Measurements from ENCODE around the gene STEAP1B. TPM values are rescaled to one million over a fixed set of nuclear protein-coding genes. Genes with fewer than 3 reads are reported as not detected.

Gene STEAP1B
- total RNA-seq, 1 donor from 2014 or later: 0.17 TPM

DNA sequence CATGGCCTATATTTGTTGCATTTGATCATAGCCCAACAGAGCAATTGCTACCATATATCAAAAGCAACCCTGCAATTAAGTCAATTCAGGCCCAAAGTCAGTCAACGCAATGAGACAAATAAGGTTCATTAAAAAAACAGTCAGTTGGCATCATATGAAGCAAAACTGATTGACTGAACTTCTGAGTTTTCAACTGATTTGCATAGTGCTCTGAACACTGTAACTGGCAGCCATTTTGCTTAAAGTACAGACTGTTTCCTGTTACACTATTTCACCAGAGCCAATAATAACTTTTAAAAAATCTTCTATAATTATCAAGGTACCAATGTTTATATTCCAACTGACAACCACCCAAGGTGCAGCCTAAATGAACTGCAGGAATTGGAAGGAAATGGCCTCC is 74.6 kb downstream of the STEAP1B start:
- TF ChIP-seq, protein P1, sequence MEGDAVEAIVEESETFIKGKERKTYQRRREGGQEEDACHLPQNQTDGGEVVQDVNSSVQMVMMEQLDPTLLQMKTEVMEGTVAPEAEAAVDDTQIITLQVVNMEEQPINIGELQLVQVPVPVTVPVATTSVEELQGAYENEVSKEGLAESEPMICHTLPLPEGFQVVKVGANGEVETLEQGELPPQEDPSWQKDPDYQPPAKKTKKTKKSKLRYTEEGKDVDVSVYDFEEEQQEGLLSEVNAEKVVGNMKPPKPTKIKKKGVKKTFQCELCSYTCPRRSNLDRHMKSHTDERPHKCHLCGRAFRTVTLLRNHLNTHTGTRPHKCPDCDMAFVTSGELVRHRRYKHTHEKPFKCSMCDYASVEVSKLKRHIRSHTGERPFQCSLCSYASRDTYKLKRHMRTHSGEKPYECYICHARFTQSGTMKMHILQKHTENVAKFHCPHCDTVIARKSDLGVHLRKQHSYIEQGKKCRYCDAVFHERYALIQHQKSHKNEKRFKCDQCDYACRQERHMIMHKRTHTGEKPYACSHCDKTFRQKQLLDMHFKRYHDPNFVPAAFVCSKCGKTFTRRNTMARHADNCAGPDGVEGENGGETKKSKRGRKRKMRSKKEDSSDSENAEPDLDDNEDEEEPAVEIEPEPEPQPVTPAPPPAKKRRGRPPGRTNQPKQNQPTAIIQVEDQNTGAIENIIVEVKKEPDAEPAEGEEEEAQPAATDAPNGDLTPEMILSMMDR (conservative IDR thresholded peaks at IDR 0.05; ENCODE audit: low read depth, low read length): no peak
- DNase-seq (ENCODE audit: low read depth): no peak
- no peak overlapping the region for H3K4me3 ChIP-seq (ENCODE audit: low read depth, low read length)

DNA sequence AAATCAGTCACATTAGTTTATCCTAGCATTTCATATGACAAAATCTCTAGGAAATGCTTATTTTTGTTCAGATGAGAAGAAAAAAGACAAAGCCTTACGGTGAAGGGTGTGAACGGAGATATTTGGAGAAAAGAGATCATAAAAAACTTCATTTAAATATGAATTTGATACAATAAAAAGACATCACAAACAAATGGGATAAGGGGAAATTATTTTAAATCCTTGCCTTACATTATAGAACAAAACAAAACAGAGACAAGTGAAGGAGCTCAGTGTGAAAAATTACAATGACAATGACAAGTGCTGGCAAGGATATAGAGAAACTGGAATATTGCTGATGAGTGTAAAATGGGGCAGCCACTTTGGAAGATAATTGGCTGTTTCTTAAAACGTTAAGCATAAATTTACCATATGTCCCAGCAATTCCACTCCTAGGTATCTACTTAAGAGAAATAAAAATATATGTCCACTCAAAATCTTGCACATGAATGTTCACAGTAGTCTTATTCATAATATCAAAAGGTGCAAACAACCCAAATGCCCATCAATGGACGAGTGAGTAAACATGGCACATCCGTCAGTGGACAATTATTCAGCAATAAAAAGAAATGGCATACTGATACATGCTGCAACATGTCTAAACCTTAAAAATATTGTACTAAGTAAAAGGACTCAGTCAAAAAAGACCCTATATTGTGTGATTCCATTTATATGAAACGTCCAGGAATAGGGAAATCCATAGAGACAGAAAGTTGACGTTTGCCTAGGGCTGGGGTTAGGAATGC is 77.0 kb downstream of the STEAP1B start:
- no peak for DNase-seq (ENCODE audit: low read depth)
- TF ChIP-seq, protein P1 (conservative IDR thresholded peaks at IDR 0.05; ENCODE audit: low read depth, low read length): no peak
- no peak overlapping the region for H3K4me3 ChIP-seq (ENCODE audit: low read depth, low read length)

DNA sequence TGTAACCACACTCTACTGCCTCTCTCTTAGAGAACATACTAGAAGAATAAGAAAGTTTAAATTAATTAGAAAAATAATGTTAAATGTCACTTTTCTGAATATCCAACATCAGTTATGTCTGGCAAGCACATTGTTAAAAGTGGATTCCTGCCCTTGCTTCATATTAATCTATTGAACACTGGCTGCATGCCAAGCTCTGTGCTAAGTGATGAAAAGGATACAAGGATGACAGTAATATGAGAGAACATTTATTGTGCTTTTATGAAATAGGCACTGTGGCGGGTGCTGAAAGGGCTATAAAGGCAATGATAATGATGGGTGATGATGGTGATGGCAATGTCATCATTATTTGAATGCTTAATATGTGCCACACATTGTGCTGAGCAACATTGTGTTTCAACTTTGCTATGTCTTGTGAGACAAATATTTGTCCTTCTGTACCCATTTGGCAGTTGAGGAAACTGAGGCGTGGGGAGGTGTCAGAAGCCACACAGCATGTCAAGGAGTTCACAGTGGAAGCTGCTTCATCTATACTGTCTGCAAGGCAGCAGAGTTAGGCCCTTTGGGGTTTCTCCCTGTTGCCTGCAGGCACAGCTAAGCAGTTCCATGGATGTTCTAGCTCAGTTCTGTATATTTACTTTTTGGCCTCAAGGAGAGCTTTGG is 78.9 kb downstream of the STEAP1B start:
- no peak for DNase-seq (ENCODE audit: low read depth)
- no peak overlapping the region for H3K4me3 ChIP-seq (ENCODE audit: low read depth, low read length)
- TF ChIP-seq, protein P1 (conservative IDR thresholded peaks at IDR 0.05; ENCODE audit: low read depth, low read length): no peak

DNA sequence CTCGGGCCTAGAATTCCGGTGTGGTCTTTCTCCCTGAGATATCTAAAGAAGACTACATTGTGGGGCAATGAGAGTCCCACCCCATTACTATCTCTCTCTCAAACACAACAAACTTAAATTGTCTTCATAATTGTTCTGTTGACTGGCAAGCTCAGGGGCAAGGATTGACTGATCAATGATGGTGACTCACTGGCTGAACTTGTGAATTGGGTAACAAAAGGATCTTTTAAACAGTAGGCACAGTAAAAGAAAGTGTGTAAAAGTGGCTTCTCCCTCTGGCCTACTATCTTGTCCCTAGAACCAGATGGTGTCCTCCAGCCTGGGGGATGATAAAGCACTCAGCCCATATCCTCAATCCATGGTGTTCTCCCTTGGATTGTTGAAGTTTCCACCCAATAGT is 80.0 kb downstream of the STEAP1B start:
- no peak for DNase-seq (ENCODE audit: low read depth)
- H3K4me3 ChIP-seq (ENCODE audit: low read depth, low read length): no peak overlapping the region
- TF ChIP-seq, protein P1 (conservative IDR thresholded peaks at IDR 0.05; ENCODE audit: low read depth, low read length): no peak

DNA sequence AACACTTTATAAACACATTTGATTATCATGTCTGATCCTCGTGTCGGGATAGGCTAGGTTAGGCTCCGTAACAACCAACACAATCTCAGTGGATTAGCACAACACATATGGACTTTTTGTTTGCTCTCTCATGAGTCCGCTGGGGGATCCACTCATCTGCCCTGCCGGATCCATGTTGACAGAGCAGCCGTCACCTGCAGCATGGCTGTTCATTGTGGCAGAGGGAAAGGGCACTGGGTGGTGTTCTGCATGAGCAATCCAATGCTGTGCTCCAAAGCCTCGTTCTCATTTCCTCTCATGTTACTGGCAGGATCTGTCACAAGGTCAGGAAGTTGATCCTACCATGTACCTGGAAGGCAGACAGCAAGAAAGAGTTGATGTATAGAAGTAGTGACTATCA is 80.5 kb downstream of the STEAP1B start:
- no peak overlapping the region for H3K4me3 ChIP-seq (ENCODE audit: low read depth, low read length)
- TF ChIP-seq, protein P1 (conservative IDR thresholded peaks at IDR 0.05; ENCODE audit: low read depth, low read length): no peak
- no peak for DNase-seq (ENCODE audit: low read depth)

DNA sequence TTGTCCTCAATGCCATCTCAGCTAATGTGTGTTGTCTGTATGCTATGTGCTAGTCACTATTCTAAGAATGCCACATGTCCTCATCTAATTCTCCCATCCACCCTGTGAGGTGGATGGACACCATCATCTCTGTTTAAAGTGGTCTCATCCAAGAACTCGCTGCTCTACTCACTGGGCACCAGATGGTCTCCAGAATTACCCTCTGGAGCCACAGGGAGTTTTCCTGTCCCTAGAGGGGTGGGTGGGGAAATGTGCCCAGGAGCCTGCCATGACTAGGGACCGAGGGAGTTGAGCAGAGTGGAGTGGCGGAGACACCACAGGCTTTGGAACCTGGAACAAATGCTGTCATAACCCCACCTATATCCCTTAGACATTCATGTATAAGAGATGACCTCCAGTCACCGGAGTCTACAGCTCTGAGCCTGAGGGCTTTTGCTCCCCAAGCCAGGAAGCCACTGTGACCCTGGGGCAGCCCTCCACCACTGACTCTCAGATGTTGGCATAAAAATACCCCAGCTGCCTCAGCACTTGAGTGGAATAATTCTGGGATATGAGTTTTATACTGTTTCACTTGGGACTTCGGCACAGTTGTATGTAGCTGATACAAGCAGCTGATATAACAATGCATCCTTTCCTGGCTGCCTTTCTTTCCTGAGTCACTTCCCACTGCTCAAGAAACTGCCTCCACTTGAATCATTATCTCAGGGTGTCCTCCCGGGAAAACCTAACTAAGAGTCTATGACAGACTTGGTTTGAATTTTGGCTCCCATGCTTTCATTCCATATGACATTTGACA is 81.5 kb downstream of the STEAP1B start:
- no peak for DNase-seq (ENCODE audit: low read depth)
- TF ChIP-seq, protein P1 (conservative IDR thresholded peaks at IDR 0.05; ENCODE audit: low read depth, low read length): no peak
- H3K4me3 ChIP-seq (ENCODE audit: low read depth, low read length): no peak overlapping the region

Measured in epithelial cell of proximal tubule (primary cell).